K562 (cell line): ENCODE measurements around the gene NRARP. TPM values are rescaled to one million over a fixed set of nuclear protein-coding genes. Genes with fewer than 3 reads are reported as not detected.
A peak's percentile ranks its signal among the peaks of the same experiment; 100 is the strongest.

Experiments
- ATAC-seq: fragments of 200-7000 bp; cut with Tn5 transposase; 3 replicates; pipeline ENCODE4 v1.9.1; 2020; ENCODE audit warnings: moderate library complexity
- BruUV-seq: library from RNA; stranded (reverse); fragments of 400-500 nt; replicated peaks from 2 replicates; lab custom pipeline; 2021; lab: Mats Ljungman, UMichigan
- CTCF ChIA-PET: fragments of 300-600 bp; formaldehyde crosslinking; extraction: SDS; loops from one replicate; lab custom pipeline; 2021; ENCODE audit warnings: low intra/inter-chr PET ratio; lab: Yijun Ruan, JAX
- POLR2A ChIA-PET: fragments of 300-600, 350-650 bp; sonication (Branson Sonifier 250); formaldehyde crosslinking; extraction: SDS; loops from one replicate; lab custom pipeline; 2021; ENCODE audit warnings: antibody characterized with exemption, inconsistent platforms; lab: Yijun Ruan, JAX
- DNase-seq, 4 experiments: peaks; one replicate each; pipeline versions ENCODE4 v3.0.0 to v3.0.0-alpha.2; 2011 to 2018; ENCODE audit warnings: low spot score in 3 of 4, mixed read lengths in 3 of 4; ENCODE audit errors: extremely low read depth in 1 of 4
- FAIRE-seq: peaks from 2 replicates; lab custom pipeline; 2011; peaks lifted over from hg19 to GRCh38; lab: Jason Lieb, UNC
- H2AFZ ChIP-seq: 2 replicates; pipeline ENCODE4 v1.6.0; 2011; ENCODE audit warnings: low read depth, low read length, control low read depth, inconsistent platforms
- H3K27ac ChIP-seq: fragments of 200-600 bp; 3 replicates; pipeline ENCODE4 v1.8.0; 2011; ENCODE audit warnings: low read depth, mild to moderate bottlenecking, control low read depth, inconsistent platforms, low read length, moderate library complexity, mixed read lengths; ENCODE audit errors: extremely low read depth
- H3K27me3 ChIP-seq, 2 experiments: fragments of 300-600 bp in 1 of 2; 2 replicates in 1 of 2; 3 replicates in 1 of 2; pipeline versions ENCODE4 v1.6.0 to v1.8.0; 2011; ENCODE audit warnings: inconsistent platforms in 2 of 2, low read length in 2 of 2, mild to moderate bottlenecking in 1 of 2, mixed read lengths in 1 of 2, moderate library complexity in 1 of 2; ENCODE audit not compliant: control insufficient read depth in 2 of 2, insufficient read depth in 2 of 2
- H3K36me3 ChIP-seq: fragments of 300-600 bp; 3 replicates; pipeline ENCODE4 v1.8.0; 2011; ENCODE audit warnings: mild to moderate bottlenecking, low read length, inconsistent platforms; ENCODE audit not compliant: control insufficient read depth, insufficient read depth
- H3K4me1 ChIP-seq, 2 experiments: fragments of 200-600 bp in 1 of 2; replicated peaks in 1 of 2; 2 replicates in 1 of 2; 3 replicates in 1 of 2; pipeline versions ENCODE4 v1.5.1 to v1.8.0; 2011; ENCODE audit warnings: inconsistent platforms in 2 of 2, low read length in 2 of 2, mild to moderate bottlenecking in 1 of 2, mixed read lengths in 1 of 2, moderate library complexity in 1 of 2; ENCODE audit not compliant: control insufficient read depth in 2 of 2, insufficient read depth in 2 of 2
- H3K4me2 ChIP-seq: 2 replicates; pipeline ENCODE4 v1.6.1; 2011; ENCODE audit warnings: low read length, control low read depth, inconsistent platforms, mixed read lengths; ENCODE audit not compliant: insufficient read depth
- H3K4me3 ChIP-seq: fragments of 200-600 bp; sonication (generic), shearing (Covaris generic); 2 replicates; pipeline ENCODE4 v1.5.1; 2016; ENCODE audit warnings: control low read depth, inconsistent platforms
- H3K79me2 ChIP-seq: fragments of 200-600 bp; 3 replicates; pipeline ENCODE4 v1.8.0; 2011; ENCODE audit warnings: low read length, inconsistent platforms; ENCODE audit not compliant: control insufficient read depth, insufficient read depth
- H3K9ac ChIP-seq, 2 experiments: 2 replicates each; pipeline versions ENCODE4 v1.6.0 to v1.6.1; 2011; ENCODE audit warnings: low read depth in 2 of 2, low read length in 2 of 2, control low read depth in 1 of 2, inconsistent platforms in 1 of 2, mild to moderate bottlenecking in 1 of 2, mixed read lengths in 1 of 2; ENCODE audit not compliant: insufficient read depth in 1 of 2
- H3K9me1 ChIP-seq: one replicate; pipeline ENCODE4 v1.6.0; 2011; ENCODE audit warnings: inconsistent platforms, mild to moderate bottlenecking, low read length, moderate library complexity; ENCODE audit not compliant: control insufficient read depth, insufficient read depth
- H3K9me3 ChIP-seq: replicated peaks from 2 replicates; pipeline ENCODE4 v1.5.1; 2011; ENCODE audit warnings: low read depth, low read length, inconsistent platforms; ENCODE audit not compliant: control insufficient read depth, insufficient read depth
- H4K20me1 ChIP-seq: replicated peaks from 2 replicates; pipeline ENCODE4 v1.6.1; 2011; ENCODE audit warnings: low read length, inconsistent platforms, mixed read lengths; ENCODE audit not compliant: control insufficient read depth, insufficient read depth
- CSDE1 ChIP-seq, 2 experiments: fragments of 450-650 bp; IDR thresholded peaks; 2 replicates each; pipeline ENCODE4 v1.6.1; 2016; ENCODE audit warnings: mild to moderate bottlenecking in 1 of 2
- DIDO1 ChIP-seq: fragments of 450-650 bp; IDR thresholded peaks from 2 replicates; pipeline ENCODE4 v1.6.1; 2016; ENCODE audit warnings: low read depth, missing biosample characterization, missing genetic modification characterization
- DPF2 ChIP-seq: fragments of 450-650 bp; IDR thresholded peaks from 2 replicates; pipeline ENCODE4 v1.6.1; 2016
- EWSR1 ChIP-seq: fragments of 450-650 bp; IDR thresholded peaks from 2 replicates; pipeline ENCODE4 v1.6.1; 2018; ENCODE audit warnings: borderline replicate concordance, mild to moderate bottlenecking, low read depth, moderate library complexity; ENCODE audit not compliant: partially characterized antibody
- GTF3C2 ChIP-seq: IDR thresholded peaks from 3 replicates; pipeline ENCODE4 v1.6.1; 2011; ENCODE audit warnings: borderline replicate concordance, mild to moderate bottlenecking, moderate library complexity; ENCODE audit not compliant: insufficient read length; ENCODE audit errors: extremely low read depth
- MCM5 ChIP-seq: fragments of 450-650 bp; IDR thresholded peaks from 2 replicates; pipeline ENCODE4 v1.6.1; 2016; ENCODE audit warnings: low read depth
- MYBL2 ChIP-seq, 2 experiments: fragments of 450-650 bp in 1 of 2; sonication (generic) in 1 of 2; formaldehyde crosslinking in 1 of 2; IDR thresholded peaks; 2 replicates each; pipeline versions ENCODE4 v1.6.1 to v1.8.1; 2017 to 2022; ENCODE audit warnings: borderline replicate concordance in 1 of 2, inconsistent platforms in 1 of 2, low read depth in 1 of 2, mild to moderate bottlenecking in 1 of 2, missing genetic modification reagents in 1 of 2, moderate library complexity in 1 of 2
- NCOA6 ChIP-seq: fragments of 450-650 bp; IDR thresholded peaks from 2 replicates; pipeline ENCODE4 v1.6.1; 2017; ENCODE audit warnings: mild to moderate bottlenecking
- NFIC ChIP-seq: fragments of 450-650 bp; IDR thresholded peaks from 2 replicates; pipeline ENCODE4 v1.6.1; 2017; ENCODE audit warnings: mild to moderate bottlenecking, inconsistent platforms
- SRF ChIP-seq, 2 experiments: fragments of 250-450, 450-650 bp in 1 of 2; sonication (Bioruptor Pico) in 1 of 2; sonication (generic) in 1 of 2; formaldehyde crosslinking; IDR thresholded peaks; 2 replicates each; pipeline versions ENCODE4 v1.5.0 to v1.5.1; 2020 to 2022; ENCODE audit warnings: mild to moderate bottlenecking in 1 of 2, missing genetic modification reagents in 1 of 2
- XRCC3 ChIP-seq: fragments of 450-650 bp; IDR thresholded peaks from 2 replicates; pipeline ENCODE4 v1.6.1; 2017; ENCODE audit warnings: mild to moderate bottlenecking, moderate library complexity
- YY1 ChIP-seq, 3 experiments: IDR thresholded peaks; 2 replicates each; pipeline ENCODE4 v1.6.1; 2011; ENCODE audit warnings: low read length in 2 of 3, mild to moderate bottlenecking in 2 of 3, moderate library complexity in 2 of 3, borderline replicate concordance in 1 of 3, control low read depth in 1 of 3, low read depth in 1 of 3; ENCODE audit not compliant: insufficient read depth in 3 of 3, insufficient replicate concordance in 2 of 3, control insufficient read depth in 1 of 3, insufficient read length in 1 of 3; ENCODE audit errors: extremely low read depth in 1 of 3
- ZFX ChIP-seq: sonication (generic); formaldehyde crosslinking; IDR thresholded peaks from 2 replicates; pipeline ENCODE4 v1.8.0; 2022; ENCODE audit warnings: mild to moderate bottlenecking, missing genetic modification reagents, moderate library complexity
- ZNF277 ChIP-seq: fragments of 250-450 bp; sonication (Bioruptor Pico); IDR thresholded peaks from 2 replicates; pipeline ENCODE4 v1.8.0; 2022; ENCODE audit warnings: inconsistent platforms, mild to moderate bottlenecking, moderate library complexity, borderline replicate concordance
- ZNF282 ChIP-seq: sonication (generic); formaldehyde crosslinking; IDR thresholded peaks from 2 replicates; pipeline ENCODE4 v1.8.1; 2023; ENCODE audit warnings: missing genetic modification reagents
- ZNF408 ChIP-seq: fragments of 250-450 bp; sonication (Bioruptor Pico); IDR thresholded peaks from 2 replicates; pipeline ENCODE4 v1.4.0; 2020; ENCODE audit warnings: low read depth, mild to moderate bottlenecking, moderate library complexity
- WGBS: fragments of 100-300 bp; shearing (Covaris generic); methylation state at CpG from one replicate; pipeline ENCODE4 v1.1.6; 2016; ENCODE audit warnings: low coverage, mixed read lengths; ENCODE audit not compliant: insufficient coverage; ENCODE audit errors: missing lambda C conversion rate; 5-methylcytosine and 5-hydroxymethylcytosine counted together
- in situ Hi-C: fragments of 300-500 bp; cut with MboI; formaldehyde crosslinking; loops from 4 replicates; pipeline ENCODE4 v1.15.0; 2018; ENCODE audit warnings: inconsistent platforms, mixed read lengths
- intact Hi-C: fragments of 100-400 bp; cut with micrococcal nuclease; formaldehyde crosslinking; loops from 2 replicates; pipeline ENCODE4 v1.14.2; 2022
- polyA plus RNA-seq, 8 experiments: library from polyadenylated mRNA; depleted of rRNA in 4 of 8; stranded (reverse) in 5 of 8; unstranded in 3 of 8; fragments of >200 nt; fragmentation: Nextera tagmentation in 2 of 8; fragmentation: Illumina TruSeq in 1 of 8; extraction: Ambion mirVana in 2 of 8; extraction: Trizol in 1 of 8; gene quantifications; 2 replicates each; pipeline versions ENCODE4 v1.2.1 to v1.2.3, GENCODE V29; 2011 to 2014; ENCODE audit warnings: inconsistent platforms in 1 of 8, missing spikeins in 1 of 8
- total RNA-seq, 7 experiments: library from RNA; depleted of rRNA in 6 of 7; stranded (reverse); fragments of >200 nt in 6 of 7; fragmentation: Illumina TruSeq in 2 of 7; extraction: Trizol in 2 of 7; gene quantifications; 2 replicates each; pipeline versions ENCODE4 v1.2.1 to v1.2.3, GENCODE V29; 2011 to 2021; ENCODE audit warnings: low replicate concordance in 1 of 7

NRARP gene
- total and polyA plus RNA-seq, 9 of the 15 experiments (the other 6 are each of a cell fraction or from before 2014, with no cell fraction given), result 2.0 to 24.5 (median 7.2) TPM; not detected in 2

- no peaks in the 10 kb centered on the region for H3K79me2 ChIP-seq
- DNase-seq (peak in 2 of 4 experiments; percentile 4 to 11), ATAC-seq (no peak), FAIRE-seq (no peak)
- H3K4me3 ChIP-seq, result no peak overlapping the region
- no peak overlapping the region for H3K27ac ChIP-seq
- no peak overlapping the region for H2AFZ ChIP-seq
- H3K4me1 ChIP-seq, result peaks cover 16 to 94% of the 10 kb centered on the region in 2 experiments
- 0 out of 2 replicates have a peak, but pooled peaks cover 5% of the 10 kb centered on the region for H4K20me1 ChIP-seq
- no peaks in the 10 kb centered on the region for H3K36me3 ChIP-seq
- no peak overlapping the region for H3K4me2 ChIP-seq
- no peaks in the 10 kb centered on the region for H3K9me3 ChIP-seq
- in situ Hi-C loops (no loop called here), intact Hi-C loops (no loop called here)
- 23% methylated on average over 9 of the region's 9 CpGs for WGBS
- H3K9ac ChIP-seq, result peak overlapping the region in 1 of 2 experiments; percentile 23; a peak in 1 of 4 replicates
- no peaks in the 10 kb centered on the region for H3K27me3 ChIP-seq
- POLR2A ChIA-PET, result interaction anchor here (0.6 to 2.3 kb wide), 4 partner anchors 8 to 74 kb away, joined by 3 to 10 read pairs (median 3); partner anchors contain the start of gene NRARP
- no peaks in the 10 kb centered on the region for H3K9me1 ChIP-seq
- CTCF ChIA-PET, result no interaction called here
- no TSS peak for BruUV-seq
- TF ChIP-seq YY1 (IDR thresholded peaks at IDR 0.05; ENCODE audit: borderline replicate concordance in 1 of 3, control insufficient read depth in 1 of 3, extremely low read depth in 1 of 3, insufficient read depth in 3 of 3, insufficient read length in 1 of 3, insufficient replicate concordance in 2 of 3, low read depth in 1 of 3, low read length in 2 of 3) (no peak), NFIC (no peak), SRF (CRISPR knock-in tag; IDR thresholded peaks at IDR 0.05) (no peak), MCM5 (no peak), DPF2 (no peak), NCOA6 (no peak), ZNF282 (CRISPR knock-in tag) (no peak), XRCC3 (no peak), ZNF277 (CRISPR knock-in tag) (no peak), EWSR1 (no peak), DIDO1 (no peak), ZFX (CRISPR knock-in tag) (no peak), CSDE1 (IDR thresholded peaks at IDR 0.05) (no peak), MYBL2 (IDR thresholded peaks at IDR 0.05; ENCODE audit: low read depth) (no peak), MYBL2 (CRISPR knock-in tag; IDR thresholded peaks at IDR 0.05; ENCODE audit: borderline replicate concordance) (no peak), GTF3C2 (no peak), ZNF408 (no peak)
Observed at GRCh38 chr9:137313326-137313936, 11.4 kb upstream of the NRARP start.
